ENCODE results near the gene PPARGC1A. TPM values are rescaled to one million over a fixed set of nuclear protein-coding genes. Genes with fewer than 3 reads are reported as not detected.

Gene PPARGC1A
- total and polyA plus RNA-seq, 4 donors = 7.7 to 34.6 (median 16.3) TPM

- Histone ChIP-seq H3K4me1 (ENCODE audit: control insufficient read depth in 4 of 4, insufficient read depth in 4 of 4, low read length in 3 of 4) (peaks cover 4 to 63% (median 15%) of the 10 kb centered on the region in 4 donors), H3K4me3 (ENCODE audit: low read depth in 1 of 3, low read length in 3 of 3) (no peak overlapping the region), H3K27ac (ENCODE audit: low read depth in 1 of 2, low read length in 2 of 2) (peak overlapping the region; percentile 95), H3K36me3 (ENCODE audit: control insufficient read depth in 4 of 4, insufficient read depth in 3 of 4, low read depth in 1 of 4, low read length in 3 of 4) (no peaks in the 10 kb centered on the region), H3K9me3 (ENCODE audit: control insufficient read depth in 4 of 4, low read length in 3 of 4) (no peaks in the 10 kb centered on the region), H3K27me3 (ENCODE audit: control insufficient read depth in 4 of 4, insufficient read depth in 4 of 4, low read length in 3 of 4) (no peaks in the 10 kb centered on the region), H3K9ac (ENCODE audit: low read depth in 1 of 2, low read length in 2 of 2) (peak overlapping the region; percentile 20 to 84)
- WGBS = 36% methylated on average over 8 of the region's 8 CpGs
- DNase-seq (ENCODE audit: low spot score) = no peak
- TF ChIP-seq TAF1 (conservative IDR thresholded peaks at IDR 0.05) = no peak
- TF ChIP-seq RXRA (IDR thresholded peaks at IDR 0.05) = peak; percentile 95 to 99
- no peak for TF ChIP-seq FOXA2 (IDR thresholded peaks at IDR 0.05)
- TF ChIP-seq ATF3 (IDR thresholded peaks at IDR 0.05) = peak; percentile 61
- TF ChIP-seq REST (IDR thresholded peaks at IDR 0.05) = peak; percentile 68
- TF ChIP-seq GABPA (IDR thresholded peaks at IDR 0.05 in 1 of 2, conservative IDR thresholded peaks at IDR 0.05 in 1 of 2) = no peak
- peak; percentile 58 to 79 for TF ChIP-seq JUND (IDR thresholded peaks at IDR 0.05)
- peak; percentile 62 for TF ChIP-seq YY1 (IDR thresholded peaks at IDR 0.05)
- peak; percentile 37 for TF ChIP-seq MAX (IDR thresholded peaks at IDR 0.05)
- no peak for TF ChIP-seq EGR1 (IDR thresholded peaks at IDR 0.05; ENCODE audit: low read depth in 2 of 2)
- TF ChIP-seq SP1 (IDR thresholded peaks at IDR 0.05) = peak; percentile 95
- TF ChIP-seq FOXA1 (IDR thresholded peaks at IDR 0.05) = no peak
- peak; percentile 71 to 84 for TF ChIP-seq RAD21 (IDR thresholded peaks at IDR 0.05)
- peak; percentile 28 for TF ChIP-seq NR2F2 (IDR thresholded peaks at IDR 0.05)
- peak; percentile 54 for TF ChIP-seq CTCF (IDR thresholded peaks at IDR 0.05; ENCODE audit: low read depth, low read length, missing input control)
- peak; percentile 84 to 86 for TF ChIP-seq HNF4A (conservative IDR thresholded peaks at IDR 0.05)
- peak; percentile 69 for TF ChIP-seq HNF4G (IDR thresholded peaks at IDR 0.05)
- TF ChIP-seq ZBTB33 (IDR thresholded peaks at IDR 0.05) = no peak
These were observed 8.0 kb downstream of the PPARGC1A start for GRCh38 chr4:23881674-23882337.

Data from liver (tissue), 9 donors.